HPDE6-E6E7 (cell line): ENCODE measurements around the gene EPS15.

Experiments
- DNase-seq: peaks from one replicate; pipeline ENCODE4 v3.0.0; 2011; ENCODE audit warnings: missing footprints; ENCODE audit errors: extremely low spot score

EPS15 gene

DNA sequence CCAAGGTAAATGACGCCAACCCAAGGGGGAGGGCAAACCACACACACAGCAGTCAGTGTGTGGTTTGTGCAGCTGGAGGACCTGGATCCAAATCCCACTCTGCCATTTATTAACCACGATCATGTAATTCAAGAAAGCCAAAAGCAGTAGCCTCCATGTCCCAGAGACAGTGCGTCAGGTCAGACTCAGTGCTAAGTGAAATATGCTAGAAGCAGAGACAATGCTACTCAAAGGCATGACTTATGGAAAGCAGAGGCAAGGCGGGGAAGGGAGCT lies 202.3 kb downstream of the EPS15 start:
- DNase-seq = no peak

- no peak for DNase-seq
Measured at GRCh38 chr1:51316113-51316845, 202.8 kb downstream of the EPS15 start.

DNA sequence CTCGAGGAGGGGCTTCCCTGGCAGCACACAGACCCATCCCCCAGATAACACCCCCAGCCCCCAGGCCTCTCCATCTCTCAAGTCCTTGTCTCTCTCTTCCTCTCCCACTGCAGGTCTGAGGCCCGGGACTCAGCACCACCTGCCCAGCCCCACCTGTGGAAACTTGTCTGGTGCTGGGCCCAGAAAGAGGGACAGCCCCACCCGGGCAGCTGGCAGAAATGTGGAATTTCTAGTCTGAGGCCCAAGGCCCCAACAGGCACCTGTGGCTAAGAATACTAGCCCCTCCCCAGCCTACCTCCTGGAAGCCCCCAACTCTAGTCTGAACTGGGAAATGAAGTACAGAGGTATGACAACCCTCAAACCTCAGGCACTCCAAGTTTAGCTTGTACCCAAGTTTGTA lies 204.1 kb downstream of the EPS15 start:
- DNase-seq = peak; percentile 58

DNA sequence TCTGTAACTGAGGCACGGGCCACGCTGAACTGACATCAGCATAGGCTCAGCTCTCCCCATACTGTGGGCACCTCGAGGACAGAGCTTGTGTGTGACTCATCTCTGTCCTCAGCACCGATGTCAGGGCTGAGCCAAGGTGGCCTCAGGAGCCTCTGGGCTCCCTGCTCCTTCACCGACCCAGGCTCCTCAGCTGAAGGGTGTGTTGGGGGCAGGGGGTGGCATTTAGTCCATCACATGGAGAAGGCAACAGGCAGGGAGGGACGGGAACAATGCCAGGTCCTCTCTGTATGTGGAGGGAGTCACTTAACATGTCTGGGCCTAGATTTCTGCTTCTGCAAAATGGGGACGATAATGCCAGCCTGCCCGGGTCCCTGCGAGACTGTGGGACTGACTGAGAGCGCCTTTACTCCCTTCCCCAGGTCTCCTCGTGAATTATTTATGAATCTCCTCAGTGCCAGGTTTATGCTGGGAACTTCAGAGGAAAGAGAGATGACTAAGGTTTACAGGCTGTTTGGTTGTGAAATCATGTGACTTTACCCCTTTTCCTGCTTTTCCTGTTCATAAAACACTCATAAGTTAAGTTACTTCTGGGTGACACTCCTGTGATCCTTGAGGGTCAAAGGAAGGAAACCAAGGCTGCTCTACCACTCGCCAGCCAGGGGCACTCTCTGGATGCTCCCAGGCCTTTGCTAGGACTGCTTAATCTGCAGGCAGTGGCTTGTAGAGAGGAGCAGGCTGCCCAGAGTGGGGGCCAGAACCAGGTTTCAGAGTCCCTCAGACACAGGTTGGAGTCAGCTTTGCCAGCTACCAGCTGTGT lies 204.9 kb downstream of the EPS15 start:
- DNase-seq = peak; percentile 85

DNA sequence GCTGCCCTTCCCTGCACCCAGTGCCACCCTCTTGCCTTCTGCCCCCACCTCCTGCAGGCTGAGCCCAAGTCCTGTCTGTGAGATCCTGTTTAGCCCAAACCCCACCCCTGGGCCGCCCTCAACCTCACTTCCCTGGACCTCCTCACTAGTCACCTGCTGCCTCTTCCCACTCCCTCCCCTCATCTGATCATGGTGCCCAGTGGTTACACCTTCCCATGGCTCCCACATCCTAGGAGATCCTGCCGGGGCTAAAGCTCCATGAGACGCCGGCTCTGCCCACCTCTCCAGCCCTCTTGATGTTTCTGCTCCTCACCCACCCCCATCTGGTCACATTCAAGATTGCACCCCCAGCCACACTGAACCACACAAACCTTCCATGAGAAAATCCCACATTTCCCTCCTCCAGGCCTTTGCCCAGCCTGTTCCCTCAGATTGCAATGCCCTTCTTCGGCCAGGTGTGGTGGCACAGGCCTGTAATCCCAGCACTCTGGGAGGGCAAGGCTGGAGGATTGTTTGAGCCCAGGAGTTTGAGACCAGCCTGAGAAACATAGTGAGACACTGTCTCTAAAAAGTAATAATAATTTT lies 205.7 kb downstream of the EPS15 start:
- DNase-seq = no peak

DNA sequence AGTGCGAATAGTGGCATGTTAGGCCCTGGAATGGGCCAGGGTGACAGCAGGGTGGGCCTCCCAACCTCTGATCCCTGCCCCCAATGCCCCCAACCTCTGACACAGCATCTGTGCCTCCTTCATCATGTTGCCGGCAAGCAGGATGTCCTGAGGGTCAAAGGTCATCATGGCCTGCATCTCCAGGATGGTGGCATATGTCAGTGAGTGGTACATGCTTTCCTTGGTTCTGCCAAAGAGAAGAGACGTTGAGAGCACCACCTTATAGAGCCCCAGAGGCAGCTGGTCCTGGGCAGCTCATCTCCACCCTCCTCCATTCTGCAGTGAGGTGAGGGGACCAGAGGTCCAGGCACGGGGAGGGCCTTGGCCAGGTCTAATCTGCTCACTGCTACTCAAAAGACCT lies 206.3 kb downstream of the EPS15 start:
- DNase-seq = no peak

DNA sequence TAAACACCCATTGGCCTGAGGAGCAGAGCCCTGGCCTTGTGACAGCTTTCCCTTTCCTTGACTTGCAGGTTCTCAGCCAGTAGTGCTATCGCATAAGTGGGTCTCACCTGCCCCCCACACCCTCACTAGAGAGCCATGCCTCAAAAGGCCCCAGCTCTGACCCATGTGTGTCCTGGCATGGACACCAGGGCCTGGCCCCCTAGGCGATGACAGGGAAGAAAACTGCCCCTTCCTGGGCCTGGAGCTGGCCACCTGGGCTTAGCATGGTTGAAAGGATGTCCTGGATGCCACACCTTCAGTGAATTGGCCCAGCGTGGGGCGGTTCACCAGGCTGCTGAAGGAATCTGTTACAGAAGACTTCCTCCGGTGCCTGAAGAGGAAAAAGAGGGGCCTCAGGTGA lies 207.2 kb downstream of the EPS15 start:
- DNase-seq = no peak

- no peak for DNase-seq
Measured at GRCh38 chr1:51310871-51311613, 208.0 kb downstream of the EPS15 start.

DNA sequence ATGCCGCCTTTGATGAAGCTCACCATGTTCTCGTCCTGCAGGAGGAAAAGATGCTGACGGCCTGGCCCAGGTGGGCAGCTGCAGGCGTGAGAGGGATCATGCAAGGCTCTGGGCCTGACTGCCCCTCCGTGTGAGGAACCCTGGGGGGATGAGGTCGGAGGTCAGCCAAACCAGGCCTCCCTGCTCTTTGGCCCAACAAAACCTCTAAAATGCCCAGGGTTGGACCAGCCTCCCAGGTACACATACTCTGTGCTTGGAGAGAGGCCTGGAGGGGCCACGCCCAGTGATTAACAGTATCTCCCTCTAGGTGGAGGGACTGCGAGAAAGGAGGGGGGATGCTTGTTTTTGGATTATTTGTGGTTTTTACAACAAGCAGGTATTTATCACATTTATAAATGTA lies 209.8 kb downstream of the EPS15 start:
- DNase-seq = no peak

GRCh38 chr1:51308636-51309035 lies 210.4 kb downstream of the EPS15 start:
- no peak for DNase-seq

DNA sequence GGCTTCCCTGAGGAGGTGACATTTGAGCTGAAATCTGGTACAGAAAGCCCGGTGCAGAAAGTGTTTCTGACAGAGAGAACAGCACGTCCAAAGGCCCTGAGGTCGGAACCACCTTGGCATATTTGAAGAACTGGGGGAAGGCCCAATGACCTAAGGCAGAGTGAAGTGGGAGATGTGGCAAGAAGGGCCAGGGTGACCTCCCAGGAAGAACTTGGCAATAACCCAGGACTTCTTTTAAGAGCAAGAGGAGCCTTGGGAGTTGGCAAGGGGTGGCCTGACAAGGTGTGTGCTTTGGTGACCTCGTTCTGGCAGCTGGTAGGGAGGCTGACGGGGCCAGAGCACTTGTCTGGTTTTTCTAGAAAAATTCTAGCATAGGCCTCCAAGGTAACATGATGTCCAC lies 212.1 kb downstream of the EPS15 start:
- no peak for DNase-seq

GRCh38 chr1:51305371-51305823 lies 213.7 kb downstream of the EPS15 start:
- DNase-seq = no peak

DNA sequence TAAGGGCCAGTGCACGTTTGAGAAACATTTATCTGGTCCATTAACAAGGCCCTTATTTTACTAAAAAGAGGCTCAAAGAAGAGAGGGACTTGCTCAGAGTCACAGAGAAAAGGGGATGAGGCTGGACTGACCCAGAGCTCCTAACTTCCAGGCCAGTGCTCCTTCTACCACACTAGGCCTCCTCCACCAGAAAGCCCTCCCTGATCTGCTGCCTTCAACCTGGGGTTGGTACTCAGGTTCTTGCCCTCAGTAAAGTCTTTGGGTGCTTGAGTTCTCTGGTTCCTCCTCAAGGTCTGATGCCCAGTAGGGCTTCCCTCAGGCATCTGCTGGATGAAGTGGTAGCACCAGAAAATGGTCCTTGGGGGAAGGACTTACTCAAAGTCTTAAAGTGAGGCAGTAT lies 214.7 kb downstream of the EPS15 start:
- no peak for DNase-seq
